Fibroblast of skin of left biceps (primary cell): Measurements from ENCODE around the gene ACADS.
A peak's percentile ranks its signal among the peaks of the same experiment; 100 is the strongest.

ENCODE experiments used
- DNase-seq, 2 experiments: peaks; one replicate each; pipeline ENCODE4 v3.0.0-alpha.2; 2013; ENCODE audit warnings: low read depth in 2 of 2

The ACADS gene

GRCh38 chr12:120700886-120701285 is 24.7 kb upstream of the ACADS start:
- DNase-seq = no peak

GRCh38 chr12:120702637-120703036 is 23.0 kb upstream of the ACADS start:
- DNase-seq = no peak

GRCh38 chr12:120703311-120703942 is 22.2 kb upstream of the ACADS start:
- DNase-seq = no peak

DNA sequence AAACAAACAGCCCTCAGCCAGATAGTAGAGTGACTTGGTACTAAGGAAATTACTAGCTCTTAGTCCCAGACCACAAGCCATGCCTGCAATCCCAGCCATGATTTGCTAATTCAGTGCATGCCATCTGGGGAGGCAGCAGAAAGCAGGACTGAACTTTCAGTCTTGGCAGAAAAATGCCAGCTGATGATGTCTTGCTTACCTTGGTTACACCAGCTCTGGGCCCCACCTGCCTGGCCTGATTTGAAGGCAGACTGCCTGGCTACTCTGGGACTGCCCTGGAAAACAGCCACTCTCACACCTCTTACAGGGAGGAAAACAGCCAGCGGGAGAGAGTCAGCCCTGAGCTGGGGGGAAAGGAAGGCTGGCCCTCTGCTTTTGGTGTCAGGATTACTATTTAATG is 20.0 kb upstream of the ACADS start:
- DNase-seq = no peak

- no peak for DNase-seq
Observed at GRCh38 chr12:120706029-120706428, 19.6 kb upstream of the ACADS start.

DNA sequence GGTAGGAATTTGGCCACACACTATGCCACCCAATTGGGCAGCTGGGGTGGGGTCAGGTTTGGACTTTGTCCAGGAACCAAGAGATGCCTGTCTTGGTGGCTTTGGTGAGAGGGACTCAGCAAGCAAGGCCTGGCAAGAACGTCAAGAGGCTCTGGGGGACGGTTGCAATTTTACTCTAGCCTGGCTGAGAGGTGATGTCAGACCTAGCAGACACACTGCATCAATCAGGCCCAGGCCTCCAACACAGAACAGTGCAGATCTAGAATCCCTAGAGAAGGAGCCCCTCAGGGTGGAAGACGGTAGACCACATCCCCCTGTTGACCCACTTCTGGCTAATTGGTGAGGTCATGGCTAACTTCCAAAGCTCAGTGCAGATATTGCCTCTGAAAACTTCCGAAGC is 17.0 kb upstream of the ACADS start:
- no peak for DNase-seq

- DNase-seq = no peak
Observed at GRCh38 chr12:120710031-120710804, 15.4 kb upstream of the ACADS start, which contains the start of gene UNC119B. Gene UNC119B, plus strand, starts transcription at chr12:120710458. Its CDS starts 17 bp downstream, at chr12:120710475.

DNA sequence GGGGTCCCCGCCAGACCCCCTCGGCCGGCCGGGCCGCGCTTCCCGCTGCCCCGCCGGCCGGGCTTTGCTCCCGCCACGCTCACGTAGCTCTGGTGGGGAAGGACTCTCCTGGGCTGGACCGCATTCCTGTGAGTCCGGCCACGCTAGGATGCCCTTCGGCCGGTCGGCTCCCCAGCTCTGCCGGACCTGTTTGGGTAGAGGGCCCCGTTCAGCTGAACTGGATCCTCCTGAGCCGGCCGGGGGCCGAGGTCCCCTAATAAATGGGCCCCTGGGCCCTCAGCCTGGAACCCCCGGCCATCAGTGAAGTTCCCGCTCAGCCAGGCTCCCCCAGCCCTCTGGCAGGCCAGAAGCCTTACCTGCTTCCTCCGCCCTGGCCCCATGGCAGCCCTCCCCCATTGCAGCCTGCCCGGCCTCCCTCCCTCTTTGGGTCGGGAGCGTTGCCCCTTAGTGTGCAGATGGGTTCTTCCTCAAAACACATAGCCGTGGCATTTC is 14.8 kb upstream of the ACADS start:
- no peak for DNase-seq

DNA sequence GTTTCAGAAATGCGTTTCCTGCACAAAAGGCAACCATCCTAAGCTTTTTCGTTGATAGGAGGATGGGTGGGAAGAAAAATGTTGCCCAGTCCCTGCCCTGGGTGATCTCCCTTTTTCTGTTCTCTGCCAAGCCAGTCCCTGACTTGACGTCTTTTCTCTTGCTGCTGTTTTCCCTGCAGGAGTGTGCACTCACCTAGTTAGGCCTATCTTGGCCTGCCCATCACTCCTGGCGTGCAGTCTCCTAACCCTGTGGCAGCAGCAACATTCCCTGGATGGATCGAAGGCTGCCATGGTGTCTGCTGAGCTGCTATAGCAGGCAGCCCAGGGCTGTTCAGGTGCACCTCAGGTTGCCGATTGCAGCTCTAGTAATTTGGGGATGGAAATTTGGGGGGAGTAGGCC is 14.2 kb upstream of the ACADS start:
- no peak for DNase-seq

- no peak for DNase-seq
Observed at GRCh38 chr12:120712610-120713009, 13.0 kb upstream of the ACADS start.

DNA sequence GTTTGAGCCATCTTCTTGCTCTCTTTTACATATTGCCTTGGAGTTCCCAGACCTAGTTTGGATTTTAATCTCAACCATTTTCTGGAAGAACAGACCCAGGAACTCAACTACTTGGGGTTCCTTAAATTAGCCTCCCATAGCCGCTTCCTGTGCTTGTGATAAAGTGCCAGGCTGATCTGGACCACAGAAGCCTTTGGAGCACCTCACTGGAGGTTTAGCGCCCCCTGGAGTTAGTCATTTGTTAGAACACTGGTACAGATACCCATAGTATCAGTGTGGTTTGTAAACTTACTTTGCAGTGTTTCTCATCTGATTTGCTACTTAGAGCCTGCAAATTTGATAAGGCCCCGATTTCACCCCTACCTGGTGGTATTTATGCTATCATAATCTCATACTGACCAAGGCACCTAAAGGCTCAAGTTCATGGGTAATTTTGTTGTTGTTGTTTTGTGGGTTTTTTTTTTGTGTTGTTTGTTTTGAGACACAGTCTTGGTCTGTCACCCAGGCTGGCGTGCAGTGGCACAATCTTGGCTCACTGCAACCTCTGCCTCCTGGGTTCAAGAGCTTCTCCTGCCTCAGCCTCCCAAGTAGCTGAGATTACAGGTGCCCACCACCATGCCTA is 11.7 kb upstream of the ACADS start:
- DNase-seq = peak; percentile 40 to 55

DNA sequence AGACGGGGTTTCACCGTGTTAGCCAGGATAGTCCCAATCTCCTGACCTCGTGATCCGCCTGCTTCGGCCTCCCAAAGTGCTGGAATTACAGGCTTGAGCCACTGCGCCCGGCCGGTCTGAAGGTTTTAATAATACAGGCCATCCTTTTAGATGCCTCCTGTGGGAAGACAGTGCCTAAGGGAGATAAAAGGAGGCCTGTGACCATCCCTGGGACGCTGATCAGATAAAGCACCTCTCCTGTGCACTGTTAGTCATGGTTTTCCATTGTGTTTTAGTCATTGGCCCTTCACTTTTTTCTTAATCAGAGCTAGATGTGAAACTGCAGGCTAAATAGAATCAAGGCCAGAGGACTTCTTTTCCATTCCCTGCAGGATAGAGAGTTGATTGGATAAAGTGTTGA is 7.6 kb upstream of the ACADS start:
- no peak for DNase-seq

GRCh38 chr12:120719072-120719471 is 6.6 kb upstream of the ACADS start:
- no peak for DNase-seq

- no peak for DNase-seq
Observed at GRCh38 chr12:120719496-120720233, 6.0 kb upstream of the ACADS start.

DNA sequence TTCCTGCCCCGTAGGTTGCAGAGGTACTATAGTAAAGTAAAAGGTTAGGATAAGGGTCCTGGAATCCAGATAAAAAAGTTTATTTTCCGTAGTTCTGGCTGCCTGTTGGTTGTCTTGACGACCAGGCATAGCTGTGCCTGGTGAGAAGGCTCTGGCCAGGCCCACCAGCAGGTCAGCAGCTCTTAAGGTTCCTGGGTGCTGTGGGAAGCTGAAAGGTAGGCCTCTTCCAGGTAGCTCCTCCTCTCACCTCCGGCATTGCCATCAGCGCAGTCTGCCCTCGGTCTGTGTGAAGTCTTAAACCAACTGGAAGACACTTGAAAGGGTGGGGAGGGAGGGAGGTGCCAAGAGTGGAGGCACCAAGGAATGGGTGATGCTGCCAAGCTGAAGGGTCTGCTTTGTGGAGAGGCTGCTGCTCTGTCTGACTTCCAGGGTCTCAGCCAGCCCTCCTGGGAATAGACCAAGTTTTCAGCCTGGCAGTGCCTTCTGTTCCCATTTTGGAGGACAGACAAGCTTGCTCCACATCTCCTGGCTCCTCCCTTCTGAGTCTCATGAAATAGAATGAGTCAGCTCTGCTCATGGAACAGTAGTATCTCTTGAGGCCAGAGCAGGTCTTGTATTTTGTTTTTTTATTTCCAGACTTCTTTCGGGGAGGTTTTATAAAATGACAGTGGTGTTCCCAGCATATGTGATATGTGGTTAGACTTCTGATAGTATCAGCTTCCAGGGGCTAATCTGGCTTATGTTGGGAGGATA is 5.2 kb upstream of the ACADS start:
- no peak for DNase-seq

GRCh38 chr12:120720987-120721801 is 4.4 kb upstream of the ACADS start:
- DNase-seq = no peak

DNA sequence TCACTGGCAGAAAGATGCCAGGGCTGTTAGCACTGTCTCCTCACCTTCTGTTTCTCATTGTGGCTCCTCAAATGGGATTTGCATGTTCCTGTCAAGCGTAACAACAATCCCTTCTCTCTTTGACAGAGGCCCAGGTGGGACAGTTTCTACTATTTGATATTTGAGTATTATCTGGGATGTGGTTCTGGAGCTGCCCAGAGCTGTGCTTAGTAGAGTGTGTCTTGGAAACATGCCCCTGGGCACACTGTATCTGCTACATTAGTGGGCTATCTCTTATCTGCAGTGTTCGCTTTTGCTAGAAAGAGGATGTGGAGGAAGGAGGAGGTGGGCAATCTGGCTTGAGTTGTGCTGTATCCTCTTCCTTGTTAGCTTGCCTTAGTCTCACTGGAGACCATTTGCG is 3.8 kb upstream of the ACADS start:
- DNase-seq = no peak

DNA sequence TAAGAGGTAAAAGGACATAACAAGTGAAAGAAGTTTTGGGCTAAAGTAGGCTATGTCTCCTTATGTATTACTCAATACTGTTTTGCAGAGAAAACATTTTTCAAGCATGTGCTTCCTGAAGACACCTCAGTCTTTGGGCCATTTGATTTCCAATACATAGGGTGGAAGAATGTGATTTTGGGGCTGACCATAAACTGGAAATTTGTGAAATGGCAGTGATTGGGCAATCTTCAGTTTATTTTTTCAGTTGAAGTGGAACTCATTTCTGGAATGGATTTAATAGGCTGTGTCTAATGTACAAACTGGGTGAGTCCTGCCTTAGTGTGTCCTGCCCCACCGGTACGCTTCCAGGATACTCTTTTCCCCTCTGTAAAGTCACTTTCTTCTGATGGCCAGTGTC is 2.8 kb upstream of the ACADS start:
- no peak for DNase-seq

DNA sequence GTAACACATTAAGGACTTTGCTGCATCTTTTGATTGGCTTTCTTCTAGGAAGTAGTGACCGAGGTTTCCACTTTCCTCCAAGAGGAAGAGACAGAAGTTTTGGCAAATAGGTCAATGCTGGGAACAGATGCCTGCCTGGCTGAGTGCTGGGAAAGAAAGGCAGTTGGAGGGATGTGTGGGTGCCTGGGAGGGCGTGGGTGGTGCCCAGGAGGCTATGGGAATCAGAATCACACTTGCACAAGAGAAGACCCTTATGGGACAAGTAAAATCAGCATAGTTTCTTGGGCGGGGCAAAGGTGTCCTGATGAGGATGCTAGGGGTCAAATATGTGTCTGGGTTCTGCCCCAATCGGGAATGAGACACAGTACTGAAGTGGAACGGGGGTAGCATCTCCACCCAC is 906 bp upstream of the ACADS start:
- DNase-seq = no peak

DNA sequence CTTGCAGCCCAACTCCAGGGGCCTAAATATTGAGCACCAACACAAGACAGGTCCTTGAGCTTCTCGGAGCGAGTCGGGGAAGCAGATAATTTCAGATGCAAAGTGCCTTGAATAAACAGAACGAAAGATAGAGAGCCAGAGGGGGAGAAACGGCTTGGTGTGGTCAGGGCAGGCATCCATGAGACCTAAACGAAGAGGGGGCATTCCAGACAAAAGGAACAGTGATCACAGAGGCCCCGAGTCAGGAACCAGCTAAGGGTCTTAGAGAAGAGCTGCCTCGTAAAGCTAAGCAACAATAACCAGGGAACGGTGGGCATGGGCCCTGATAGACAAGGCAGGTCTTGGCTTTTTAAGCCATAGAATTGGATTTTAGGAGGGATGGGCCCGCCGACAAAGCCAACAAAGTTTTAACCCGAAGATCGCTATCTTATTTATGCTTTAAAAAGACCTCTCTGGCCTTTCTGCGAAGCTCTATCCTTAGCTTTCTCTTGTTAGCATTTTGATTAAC is 421 bp upstream of the ACADS start:
- DNase-seq = no peak

DNA sequence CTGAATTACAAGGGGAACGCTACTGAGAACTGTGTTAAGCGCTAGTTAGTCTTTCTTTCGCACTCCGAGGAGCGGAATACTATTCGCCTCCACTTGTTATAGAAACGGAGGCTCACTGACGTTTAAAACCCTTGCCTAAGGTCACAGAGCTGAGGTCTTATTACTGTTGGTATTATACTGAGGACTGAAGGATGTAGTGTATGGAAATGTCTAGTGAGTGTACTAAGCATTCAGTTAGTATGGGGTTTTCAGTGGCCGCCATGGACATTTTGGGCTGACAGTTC is 826 bp downstream of the ACADS start:
- DNase-seq = no peak
